H1 (cell line): ENCODE results near the gene IL10. TPM values are rescaled to one million over a fixed set of nuclear protein-coding genes. Genes with fewer than 3 reads are reported as not detected.

Experiments
- CTCF ChIA-PET: fragments of 300-600 bp; sonication (Branson Sonifier 250); formaldehyde crosslinking; loops from one replicate; lab custom pipeline; 2021; ENCODE audit not compliant: partially characterized antibody; lab: Charles Lee
- POLR2A ChIA-PET: fragments of 300-600 bp; sonication (Branson Sonifier 250); formaldehyde crosslinking; loops from one replicate; lab custom pipeline; 2021; ENCODE audit warnings: inconsistent platforms; ENCODE audit not compliant: partially characterized antibody; lab: Charles Lee
- DNase-seq, 2 experiments: peaks; one replicate each; pipeline versions ENCODE4 v3.0.0 to v3.0.0-alpha.2; 2010 to 2022; ENCODE audit warnings: low spot score in 2 of 2, low read depth in 1 of 2, mixed read lengths in 1 of 2
- FAIRE-seq: peaks from 2 replicates; lab custom pipeline; 2011; peaks lifted over from hg19 to GRCh38; lab: Jason Lieb, UNC
- H2AFZ ChIP-seq: 2 replicates; pipeline ENCODE4 v1.8.1; 2012; ENCODE audit warnings: low read length, inconsistent platforms
- H2AK5ac ChIP-seq: 2 replicates; pipeline ENCODE4 v1.6.1; 2013; ENCODE audit warnings: low read depth, low read length
- H2BK120ac ChIP-seq: replicated peaks from 2 replicates; pipeline ENCODE3; 2013; ENCODE audit warnings: low read depth, low read length, inconsistent platforms
- H2BK12ac ChIP-seq: 2 replicates; pipeline ENCODE4 v1.6.1; 2013; ENCODE audit warnings: low read depth, low read length
- H2BK15ac ChIP-seq: 2 replicates; pipeline ENCODE4 v1.6.1; 2013; ENCODE audit warnings: low read length
- H2BK20ac ChIP-seq: 2 replicates; pipeline ENCODE4 v1.6.1; 2013; ENCODE audit warnings: low read length
- H2BK5ac ChIP-seq: 2 replicates; pipeline ENCODE4 v1.6.1; 2013; ENCODE audit warnings: low read depth, low read length
- H3K14ac ChIP-seq: 2 replicates; pipeline ENCODE4 v1.6.1; 2013; ENCODE audit warnings: inconsistent platforms; ENCODE audit not compliant: insufficient read length
- H3K18ac ChIP-seq: 2 replicates; pipeline ENCODE4 v1.6.1; 2013; ENCODE audit warnings: low read length; ENCODE audit errors: extremely low read depth
- H3K23ac ChIP-seq: 2 replicates; pipeline ENCODE4 v1.6.1; 2013; ENCODE audit warnings: inconsistent platforms; ENCODE audit not compliant: insufficient read length
- H3K23me2 ChIP-seq: 2 replicates; pipeline ENCODE4 v1.6.1; 2013; ENCODE audit warnings: low read depth, low read length
- H3K27ac ChIP-seq: 2 replicates; pipeline ENCODE4 v1.6.1; 2011; ENCODE audit warnings: low read depth, low read length, inconsistent platforms
- H3K27me3 ChIP-seq, 4 experiments: replicated peaks in 1 of 4; 1 replicate in 1 of 4; 2 replicates in 3 of 4; pipeline versions ENCODE4 v1.6.1 to v1.8.1; 2011 to 2013; ENCODE audit warnings: low read length in 3 of 4, mild to moderate bottlenecking in 3 of 4, inconsistent platforms in 2 of 4, mixed read lengths in 2 of 4, moderate library complexity in 1 of 4; ENCODE audit not compliant: control insufficient read depth in 3 of 4, insufficient read depth in 3 of 4; ENCODE audit errors: extremely low read depth in 1 of 4
- H3K36me3 ChIP-seq, 4 experiments: 2 replicates each; pipeline versions ENCODE4 v1.6.1 to v1.8.1; 2011 to 2013; ENCODE audit warnings: mild to moderate bottlenecking in 4 of 4, low read length in 3 of 4, moderate library complexity in 2 of 4, control low read depth in 1 of 4, inconsistent platforms in 1 of 4; ENCODE audit not compliant: insufficient read depth in 4 of 4, control insufficient read depth in 2 of 4
- H3K4ac ChIP-seq: replicated peaks from 2 replicates; pipeline ENCODE3; 2013; ENCODE audit warnings: low read length, low read depth, mixed read lengths, inconsistent platforms; ENCODE audit not compliant: insufficient read length
- H3K4me1 ChIP-seq, 4 experiments: replicated peaks in 1 of 4; 1 replicate in 1 of 4; 2 replicates in 3 of 4; pipeline versions ENCODE4 v1.6.1 to v1.8.1; 2011 to 2013; ENCODE audit warnings: low read length in 3 of 4, inconsistent platforms in 2 of 4, mixed read lengths in 1 of 4; ENCODE audit not compliant: insufficient read depth in 4 of 4, control insufficient read depth in 3 of 4
- H3K4me2 ChIP-seq, 2 experiments: 2 replicates each; pipeline versions ENCODE4 v1.6.1 to v1.8.1; 2011 to 2013; ENCODE audit warnings: low read depth in 2 of 2, low read length in 2 of 2, control low read depth in 1 of 2, inconsistent platforms in 1 of 2, mild to moderate bottlenecking in 1 of 2; ENCODE audit not compliant: insufficient read depth in 1 of 2
- H3K4me3 ChIP-seq, 4 experiments: fragments of 200-600, 300-600 bp in 1 of 4; sonication (generic), shearing (Covaris generic), sonication (Bioruptor Twin) in 1 of 4; 2 replicates each; pipeline versions ENCODE4 v1.5.1 to v1.8.1; 2011 to 2016; ENCODE audit warnings: low read length in 4 of 4, low read depth in 3 of 4, control low read depth in 2 of 4, inconsistent platforms in 2 of 4, mild to moderate bottlenecking in 2 of 4, mixed read lengths in 1 of 4, moderate library complexity in 1 of 4; ENCODE audit not compliant: insufficient read depth in 2 of 4; ENCODE audit errors: extremely low read depth in 1 of 4
- H3K56ac ChIP-seq: replicated peaks from 2 replicates; pipeline ENCODE3; 2013; ENCODE audit warnings: low read depth, mild to moderate bottlenecking, mixed read lengths, low read length, inconsistent platforms; ENCODE audit not compliant: insufficient read length
- H3K79me1 ChIP-seq: 2 replicates; pipeline ENCODE4 v1.6.1; 2013; ENCODE audit warnings: low read depth, low read length, control low read depth
- H3K79me2 ChIP-seq, 2 experiments: 2 replicates each; pipeline versions ENCODE4 v1.6.1 to v1.8.1; 2012 to 2013; ENCODE audit warnings: low read length in 2 of 2, mild to moderate bottlenecking in 2 of 2, inconsistent platforms in 1 of 2; ENCODE audit not compliant: insufficient read depth in 2 of 2, control insufficient read depth in 1 of 2
- H3K9ac ChIP-seq, 4 experiments: replicated peaks in 1 of 4; 1 replicate in 1 of 4; 2 replicates in 3 of 4; pipeline versions ENCODE4 v1.6.1 to v1.8.1; 2011 to 2013; ENCODE audit warnings: low read depth in 3 of 4, low read length in 3 of 4, control low read depth in 2 of 4, mild to moderate bottlenecking in 2 of 4, moderate library complexity in 2 of 4, inconsistent platforms in 1 of 4; ENCODE audit errors: extremely low read depth in 1 of 4
- H3K9me3 ChIP-seq, 2 experiments: 2 replicates each; pipeline versions ENCODE4 v1.6.1 to v1.8.1; 2012 to 2013; ENCODE audit warnings: mild to moderate bottlenecking in 2 of 2, moderate library complexity in 2 of 2, control low read depth in 1 of 2, inconsistent platforms in 1 of 2, low read depth in 1 of 2, low read length in 1 of 2, mixed read lengths in 1 of 2; ENCODE audit not compliant: insufficient read depth in 2 of 2
- H4K20me1 ChIP-seq, 2 experiments: replicated peaks in 1 of 2; 2 replicates each; pipeline versions ENCODE3 to v1.8.1; 2011 to 2013; ENCODE audit warnings: inconsistent platforms in 2 of 2, low read length in 2 of 2, mild to moderate bottlenecking in 1 of 2; ENCODE audit not compliant: insufficient read depth in 2 of 2, control insufficient read depth in 1 of 2
- H4K5ac ChIP-seq: 2 replicates; pipeline ENCODE4 v1.6.1; 2013; ENCODE audit warnings: low read length, low read depth, mixed read lengths, inconsistent platforms; ENCODE audit not compliant: insufficient read length
- H4K8ac ChIP-seq: 2 replicates; pipeline ENCODE4 v1.8.0; 2013; ENCODE audit warnings: mild to moderate bottlenecking, moderate library complexity, low read length, inconsistent platforms; ENCODE audit not compliant: insufficient read depth; ENCODE audit errors: extremely low read depth
- H4K91ac ChIP-seq: replicated peaks from 2 replicates; pipeline ENCODE3; 2013; ENCODE audit warnings: low read length, mixed read lengths, inconsistent platforms; ENCODE audit not compliant: insufficient read length
- CBX8 ChIP-seq: fragments of 300-800, 300-1000 bp; sonication (generic); IDR thresholded peaks from 2 replicates; pipeline ENCODE4 v1.7.1; 2016; ENCODE audit warnings: low read depth, low read length, borderline replicate concordance
- CHD1 ChIP-seq: IDR thresholded peaks from 2 replicates; pipeline ENCODE4 v1.6.1; 2012; ENCODE audit warnings: low read depth, low read length, improper control_type of control experiment
- EGR1 ChIP-seq: IDR thresholded peaks from 2 replicates; pipeline ENCODE4 v1.6.1; 2011; ENCODE audit warnings: low read depth, low read length, borderline replicate concordance
- HDAC6 ChIP-seq: IDR thresholded peaks from one replicate; pipeline ENCODE4 v1.7.1; 2012; ENCODE audit warnings: low read depth, mild to moderate bottlenecking, inconsistent platforms, low read length, moderate library complexity
- MAFK ChIP-seq: IDR thresholded peaks from 2 replicates; pipeline ENCODE4 v1.6.1; 2012; ENCODE audit warnings: low read depth, mild to moderate bottlenecking, improper control_type of control experiment, low read length
- POLR2AphosphoS5 ChIP-seq: IDR thresholded peaks from 2 replicates; pipeline ENCODE4 v1.6.1; 2011; ENCODE audit warnings: low read depth, low read length
- RBBP5 ChIP-seq: IDR thresholded peaks from 2 replicates; pipeline ENCODE4 v1.7.1; 2012; ENCODE audit warnings: low read depth, mild to moderate bottlenecking, inconsistent platforms, low read length, moderate library complexity, borderline replicate concordance
- WGBS, 2 experiments: shearing (Covaris generic) in 1 of 2; methylation state at CpG; one replicate each; pipeline versions ENCODE4 v1.1.6 to v1.1.7; 2013 to 2015; ENCODE audit warnings: low lambda C conversion rate in 2 of 2, mixed read lengths in 2 of 2, inconsistent platforms in 1 of 2, low coverage in 1 of 2, missing lambda C conversion rate in 1 of 2; ENCODE audit not compliant: insufficient replicate concordance in 2 of 2, insufficient coverage in 1 of 2, insufficient read length in 1 of 2; ENCODE audit errors: extremely low coverage in 1 of 2, missing lambda C conversion rate in 1 of 2; 5-methylcytosine and 5-hydroxymethylcytosine counted together
- polyA plus RNA-seq, 7 experiments: library from polyadenylated mRNA; depleted of rRNA in 3 of 7; stranded (reverse) in 5 of 7; unstranded in 2 of 7; fragments of >200 nt in 5 of 7; fragments of 200-250 nt in 2 of 7; gene quantifications; 1 replicate in 5 of 7; 2 replicates in 1 of 7; 4 replicates in 1 of 7; pipeline versions ENCODE4 v1.2.1 to v1.2.3, GENCODE V29; 2011 to 2013; ENCODE audit warnings: missing spikeins in 2 of 7, mixed read lengths in 2 of 7
- total RNA-seq: library from RNA; stranded (reverse); fragmentation: NEBNext Ultra II Directional; extraction: Animal tissue kit (Norgen Biotek cat#: 25700); gene quantifications from 2 replicates; pipeline ENCODE4 v1.2.1, GENCODE V29; 2021

Gene IL10
- total and polyA plus RNA-seq, 2 of the 8 experiments (the other 6 are each of a cell fraction or from before 2014, with no cell fraction given) = not detected

- H2BK15ac ChIP-seq = no peak overlapping the region
- no peaks in the 10 kb centered on the region for H3K4me1 ChIP-seq
- H2BK12ac ChIP-seq = no peak overlapping the region
- no peak overlapping the region for H3K9ac ChIP-seq
- H3K79me2 ChIP-seq = no peaks in the 10 kb centered on the region
- POLR2A ChIA-PET = no interaction called here
- TF ChIP-seq MAFK (no peak), CBX8 (no peak), HDAC6 (no peak), EGR1 (no peak), CHD1 (no peak), RBBP5 (no peak), POLR2AphosphoS5 (no peak)
- TF ChIP-seq, all 59 proteins: peak for 0
- H3K23me2 ChIP-seq = no peaks in the 10 kb centered on the region
- no peak overlapping the region for H3K27ac ChIP-seq
- DNase-seq (no peak), FAIRE-seq (no peak)
- H4K5ac ChIP-seq = no peak overlapping the region
- H2AFZ ChIP-seq = no peak overlapping the region
- no peak overlapping the region for H3K56ac ChIP-seq
- 94% methylated on average over 9 of the region's 11 CpGs; no CpG with 5 or more reads in 1 of the 2 experiments for WGBS, 2 experiments
- no peak overlapping the region for H3K23ac ChIP-seq
- H3K4ac ChIP-seq = no peak overlapping the region
- no peak overlapping the region for H4K8ac ChIP-seq
- H3K79me1 ChIP-seq = no peaks in the 10 kb centered on the region; the same call in 1 of the 2 replicates
- H3K27me3 ChIP-seq = no peaks in the 10 kb centered on the region
- H3K4me3 ChIP-seq = no peak overlapping the region
- peaks cover 3 to 20% (median 4%) of the 10 kb centered on the region in 4 experiments; a peak in 4 of 8 replicates for H3K36me3 ChIP-seq
- CTCF ChIA-PET = interaction anchor here (0.9 to 8.0 kb wide), 11 partner anchors 8 to 249 kb away, joined by 3 to 81 read pairs (median 5); no protein-coding TSS in a partner anchor
- no peak overlapping the region for H2BK120ac ChIP-seq
- H3K18ac ChIP-seq = no peak overlapping the region
- H3K9me3 ChIP-seq = no peaks in the 10 kb centered on the region
- H2AK5ac ChIP-seq = no peak overlapping the region
- no peak overlapping the region for H4K91ac ChIP-seq
- no peak overlapping the region for H2BK20ac ChIP-seq
- no peak overlapping the region for H3K4me2 ChIP-seq
- H3K14ac ChIP-seq = no peak overlapping the region
- peaks cover 2 to 5% of the 10 kb centered on the region in 2 experiments for H4K20me1 ChIP-seq
- H2BK5ac ChIP-seq = no peak overlapping the region
Observed at GRCh38 chr1:206732508-206732907, 39.8 kb downstream of the IL10 start.
